Esophagus squamous epithelium (tissue), 5 donors: Measurements from ENCODE around the gene LGALS4. TPM values are rescaled to one million over a fixed set of nuclear protein-coding genes. Genes with fewer than 3 reads are reported as not detected.
"Not testable (repeated sequence)": the region's sequence is repeated elsewhere in the genome, so short reads cannot be mapped to it uniquely, and the experiment has no call there.

Experiments
- DNase-seq: peaks from one replicate; lab custom pipeline; 2025; lab: John Stamatoyannopoulos, UW
- H3K27ac ChIP-seq, 4 donors: fragments of 200-600 bp; sonication (generic); one replicate each; pipeline ENCODE4 v1.5.1; 2016 to 2019; ENCODE audit warnings: mild to moderate bottlenecking in 1 of 4
- H3K27me3 ChIP-seq, 4 donors: fragments of 200-600 bp; sonication (generic); 1 replicate in 3 of 4; 2 replicates in 1 of 4; pipeline versions ENCODE4 v1.5.1 to v1.6.0; 2017 to 2021; ENCODE audit warnings: antibody characterized with exemption in 1 of 4
- H3K36me3 ChIP-seq, 3 donors: fragments of 200-600 bp; sonication (generic); one replicate each; pipeline ENCODE4 v1.5.1; 2016 to 2019
- H3K4me1 ChIP-seq, 3 donors: fragments of 200-600 bp; sonication (generic); one replicate each; pipeline ENCODE4 v1.5.1; 2017 to 2019
- H3K4me3 ChIP-seq, 4 donors: fragments of 200-600 bp; sonication (generic); 1 replicate in 3 of 4; 2 replicates in 1 of 4; pipeline ENCODE4 v1.5.1; 2016 to 2019; ENCODE audit warnings: mild to moderate bottlenecking in 2 of 4, moderate library complexity in 1 of 4
- H3K9me3 ChIP-seq, 3 donors: fragments of 200-600 bp; sonication (generic); one replicate each; pipeline ENCODE4 v1.5.1; 2016 to 2019
- CTCF ChIP-seq, 6 experiments: fragments of 450-650 bp in 4 of 6; fragments of 200-600 bp in 2 of 6; sonication (generic) in 2 of 6; IDR thresholded peaks; one replicate each; pipeline ENCODE4 v1.5.1; 2016 to 2019; ENCODE audit warnings: antibody characterized with exemption in 6 of 6, mild to moderate bottlenecking in 4 of 6, moderate library complexity in 4 of 6
- POLR2A ChIP-seq, 4 donors: fragments of 450-650 bp; IDR thresholded peaks; one replicate each; pipeline ENCODE4 v1.6.1; 2017; ENCODE audit warnings: antibody characterized with exemption in 4 of 4, mild to moderate bottlenecking in 4 of 4, moderate library complexity in 3 of 4
- whole genome bisulfite sequencing, 2 donors: methylation state at CpG; one replicate each; pipeline ENCODE4 v1.1.5; 2018; 5-methylcytosine and 5-hydroxymethylcytosine counted together
- intact Hi-C: fragments of 100-400 bp; cut with DNase I; formaldehyde crosslinking; loops from one replicate; pipeline ENCODE4 v1.15.0; 2022
- total RNA-seq, 4 donors: library from RNA; depleted of rRNA; stranded (reverse); fragments of >200 nt; gene quantifications; one replicate each; pipeline ENCODE4 v1.1.0, GENCODE V29; 2016
- donor health status: DM: yes; HTN: yes; CAD: no.

LGALS4 gene
- total RNA-seq, 4 donors from 2014 or later: 0.62 to 0.76 TPM; not detected in 2

GRCh38 chr19:38833092-38833425 lies 20.3 kb upstream of the LGALS4 start:
- intact Hi-C loops: loop anchor here (10.0 kb wide), 1 partner anchor 98 kb away; no protein-coding TSS in a partner anchor
- 79 to 90% methylated on average over 7 of the region's 7 CpGs for WGBS, 2 donors

DNA sequence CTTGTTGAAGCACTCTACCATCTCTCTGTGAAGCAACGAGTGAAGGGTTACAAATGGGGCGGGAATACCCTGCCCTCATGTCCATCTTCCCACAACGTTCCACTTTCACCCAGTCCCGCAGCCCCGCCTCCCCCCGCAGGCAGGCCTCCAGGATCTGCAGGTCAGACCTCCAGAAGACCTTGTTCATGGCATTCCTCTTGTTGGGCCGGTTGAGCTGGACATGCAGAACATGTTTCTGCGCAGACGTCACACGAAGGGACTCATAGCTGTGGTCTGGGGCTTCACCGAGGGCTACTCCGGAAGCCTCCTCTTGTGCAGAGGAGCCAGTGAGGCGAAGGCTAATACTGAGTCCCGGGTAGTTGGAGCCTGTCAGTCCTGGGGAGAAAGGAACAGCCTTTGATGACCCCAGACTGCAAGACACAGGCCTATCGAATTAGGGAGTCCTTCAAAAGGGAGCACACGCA lies 18.4 kb upstream of the LGALS4 start:
- Histone ChIP-seq H3K4me1 (peaks cover 24 to 65% (median 39%) of the 10 kb centered on the region in 3 donors), H3K36me3 (peaks cover 13 to 60% (median 27%) of the 10 kb centered on the region in 3 donors), H3K9me3 (no peaks in the 10 kb centered on the region), H3K4me3 (peak overlapping the region; percentile 53 to 88 (median 74)), H3K27me3 (no peaks in the 10 kb centered on the region), H3K27ac (peak overlapping the region; percentile 87 to 95 (median 93))
- no peak for TF ChIP-seq POLR2A (IDR thresholded peaks at IDR 0.05)
- intact Hi-C loops: loop anchor here (10.0 kb wide), 1 partner anchor 96 kb away; no protein-coding TSS in a partner anchor
- DNase-seq: no peak
- WGBS, 2 donors: 0% methylated on average over 5 to 7 of the region's 16 CpGs

More at GRCh38 chr19:38833092-38833425, 20.3 kb upstream of the LGALS4 start:
- Histone ChIP-seq H3K36me3 (peaks cover 24 to 64% (median 31%) of the 10 kb centered on the region in 3 donors), H3K9me3 (no peaks in the 10 kb centered on the region), H3K4me1 (peaks cover 31 to 75% (median 50%) of the 10 kb centered on the region in 3 donors), H3K27ac (peak overlapping the region; percentile 49 to 95 (median 90)), H3K4me3 (no peak overlapping the region), H3K27me3 (no peaks in the 10 kb centered on the region)
- no peak for DNase-seq
- TF ChIP-seq POLR2A (IDR thresholded peaks at IDR 0.05) (no peak), CTCF (IDR thresholded peaks at IDR 0.05) (no peak)

GRCh38 chr19:38830039-38830733 lies 17.4 kb upstream of the LGALS4 start:
- peak overlapping the region in 3 of 4 donors; percentile 87 to 95 (median 94) for H3K27ac ChIP-seq
- peaks cover 8 to 60% (median 20%) of the 10 kb centered on the region in 3 donors for H3K36me3 ChIP-seq
- H3K4me1 ChIP-seq: peaks cover 20 to 55% (median 32%) of the 10 kb centered on the region in 3 donors
- peak overlapping the region in 1 of 4 donors; percentile 79 for H3K4me3 ChIP-seq
- WGBS, 2 donors: 63 to 71% methylated on average over 4 of the region's 4 CpGs
- H3K27me3 ChIP-seq: no peaks in the 10 kb centered on the region
- DNase-seq: no peak
- TF ChIP-seq POLR2A (IDR thresholded peaks at IDR 0.05): no peak
- no peak for TF ChIP-seq CTCF (IDR thresholded peaks at IDR 0.05)
- intact Hi-C loops: loop anchor here (10.0 kb wide), 1 partner anchor 95 kb away; no protein-coding TSS in a partner anchor
- no peaks in the 10 kb centered on the region for H3K9me3 ChIP-seq

DNA sequence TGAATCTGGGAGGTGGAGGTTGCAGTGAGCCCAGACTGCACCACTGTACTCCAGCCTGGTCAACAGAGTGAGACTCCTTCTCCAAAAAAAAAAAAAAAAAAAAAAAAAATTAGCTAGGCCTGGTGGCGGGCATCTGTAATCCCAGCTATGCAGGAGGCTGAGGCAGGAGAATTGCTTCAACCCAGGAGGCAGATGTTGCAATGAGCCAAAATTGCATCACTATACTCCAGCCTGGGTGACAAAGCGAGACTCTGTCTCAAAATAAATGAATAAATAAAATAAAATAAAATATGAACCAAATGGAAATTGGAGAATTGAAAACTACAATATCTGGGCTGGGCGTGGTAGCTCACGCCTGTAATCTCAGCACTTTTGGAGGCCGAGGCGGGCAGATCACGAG lies 16.5 kb upstream of the LGALS4 start:
- DNase-seq, intact Hi-C loops, H3K27me3 ChIP-seq, H3K9me3 ChIP-seq, H3K4me3 ChIP-seq, H3K27ac ChIP-seq: not testable (repeated sequence)
- Histone ChIP-seq H3K4me1 (peaks cover 20 to 54% (median 32%) of the 10 kb centered on the region in 3 donors), H3K36me3 (peaks cover 8 to 62% (median 20%) of the 10 kb centered on the region in 3 donors)
- WGBS, 2 donors: 96 to 98% methylated on average over 6 to 7 of the region's 7 CpGs

DNA sequence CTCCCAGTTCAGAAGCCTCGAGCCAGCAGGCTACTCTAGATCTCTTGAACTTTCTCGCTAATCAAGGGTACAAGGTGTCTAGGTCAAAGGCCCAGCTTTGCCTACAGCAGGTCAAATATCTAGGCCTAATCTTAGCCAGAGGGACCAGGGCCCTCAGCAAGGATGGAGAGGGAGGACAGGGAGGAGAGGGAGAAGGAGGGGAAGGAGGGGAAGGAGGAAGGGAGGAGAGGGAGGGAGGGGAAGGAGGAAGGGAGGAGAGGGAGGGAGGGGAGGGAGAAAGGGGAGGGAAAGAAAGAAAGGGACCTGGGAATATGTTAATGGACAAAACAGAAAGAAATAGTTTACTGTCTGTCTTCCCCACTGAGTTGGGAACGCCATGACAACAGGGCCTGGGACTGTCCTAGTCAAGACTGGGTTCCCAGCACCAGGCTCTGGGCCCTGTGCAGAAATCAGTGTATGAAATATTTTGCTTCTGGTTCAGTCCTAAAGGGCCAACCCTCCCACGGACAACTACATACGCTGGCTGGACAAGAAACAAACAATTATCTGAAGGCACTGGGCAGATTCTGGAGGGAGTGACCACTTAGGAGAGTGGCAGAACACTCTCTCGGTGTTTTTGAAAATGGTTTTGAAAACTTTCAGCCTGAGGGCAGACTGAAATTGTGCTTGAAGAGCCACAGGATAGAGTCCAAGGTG lies 14.3 kb upstream of the LGALS4 start:
- H3K4me3 ChIP-seq: no peak overlapping the region
- no peaks in the 10 kb centered on the region for H3K9me3 ChIP-seq
- WGBS, 2 donors: 76 to 87% methylated on average over 5 to 6 of the region's 6 CpGs
- intact Hi-C loops: no loop called here
- no peak for DNase-seq
- TF ChIP-seq POLR2A (IDR thresholded peaks at IDR 0.05): no peak
- no peak for TF ChIP-seq CTCF (IDR thresholded peaks at IDR 0.05)
- peaks cover 15 to 34% (median 22%) of the 10 kb centered on the region in 3 donors for H3K4me1 ChIP-seq
- H3K36me3 ChIP-seq: peaks cover 15 to 84% (median 20%) of the 10 kb centered on the region in 3 donors
- H3K27ac ChIP-seq: no peak overlapping the region
- no peaks in the 10 kb centered on the region for H3K27me3 ChIP-seq

- H3K4me1 ChIP-seq: peaks cover 10 to 31% (median 21%) of the 10 kb centered on the region in 3 donors
- H3K36me3 ChIP-seq: peaks cover 15 to 94% (median 20%) of the 10 kb centered on the region in 3 donors
- intact Hi-C loops, H3K4me3 ChIP-seq, H3K9me3 ChIP-seq, DNase-seq, H3K27ac ChIP-seq, H3K27me3 ChIP-seq: not testable (repeated sequence)
- 90 to 94% methylated on average over 6 to 7 of the region's 7 CpGs for whole genome bisulfite sequencing, 2 donors
Observed at GRCh38 chr19:38825936-38826335, 13.2 kb upstream of the LGALS4 start.

GRCh38 chr19:38821230-38821825 lies 8.6 kb upstream of the LGALS4 start:
- H3K27ac ChIP-seq, H3K4me1 ChIP-seq, DNase-seq, H3K4me3 ChIP-seq, H3K27me3 ChIP-seq, intact Hi-C loops, H3K9me3 ChIP-seq: not testable (repeated sequence)
- WGBS, 2 donors: 93% methylated on average over 3 of the region's 29 CpGs; no CpG with 5 or more reads in 1 of the 2 donors
- peaks cover 11 to 97% (median 21%) of the 10 kb centered on the region in 3 donors for H3K36me3 ChIP-seq
